Cardiac septum (tissue), 1 donor: ENCODE measurements around the gene TLX3. TPM values are rescaled to one million over a fixed set of nuclear protein-coding genes. Genes with fewer than 3 reads are reported as not detected.

ENCODE experiments used
- total RNA-seq: library from RNA; stranded (reverse); fragmentation: NEBNext Ultra II Directional; extraction: Animal tissue kit (Norgen Biotek cat#: 25700); gene quantifications from one replicate; pipeline ENCODE4 v1.2.1, GENCODE V29; 2021
- donor health status: DM: no; HTN: no; CAD: no.

Gene TLX3
- total RNA-seq, 1 donor from 2014 or later: not detected

Other genes with a start within 250 kb of the TLX3 start
- 412 TPM for gene NPM1, start 78.6 kb downstream of the TLX3 start, total RNA-seq
- 22.4 TPM for gene FGF18, start 110.4 kb downstream of the TLX3 start, total RNA-seq